BLaER1 (cell line): ENCODE results near the gene TDRD1.

ENCODE experiments used
- H3K27ac ChIP-seq: shearing (Covaris generic); formaldehyde crosslinking; 2 replicates; pipeline ENCODE4 v1.8.1; 2022
- H3K27me3 ChIP-seq: shearing (Covaris generic); formaldehyde crosslinking; 2 replicates; pipeline ENCODE4 v1.8.1; 2022
- H3K36me3 ChIP-seq: shearing (Covaris generic); formaldehyde crosslinking; 2 replicates; pipeline ENCODE4 v1.8.1; 2022
- H3K4me1 ChIP-seq: shearing (Covaris generic); formaldehyde crosslinking; 2 replicates; pipeline ENCODE4 v1.8.1; 2022
- H3K4me2 ChIP-seq: shearing (Covaris generic); formaldehyde crosslinking; 2 replicates; pipeline ENCODE4 v1.8.1; 2022
- H3K4me3 ChIP-seq: shearing (Covaris generic); formaldehyde crosslinking; 2 replicates; pipeline ENCODE4 v1.8.1; 2022
- H3K9ac ChIP-seq: shearing (Covaris generic); formaldehyde crosslinking; 2 replicates; pipeline ENCODE4 v1.8.1; 2022
- H3K9me3 ChIP-seq: shearing (Covaris generic); formaldehyde crosslinking; 2 replicates; pipeline ENCODE4 v1.8.1; 2022
- H4K20me1 ChIP-seq: shearing (Covaris generic); formaldehyde crosslinking; 2 replicates; pipeline ENCODE4 v1.8.1; 2022
- Cebpa-rat ChIP-seq: shearing (Covaris generic); IDR thresholded peaks from 2 replicates; pipeline ENCODE4 v1.8.1; 2022

TDRD1 gene

GRCh38 chr10:114244126-114244525 is 65.0 kb downstream of the TDRD1 start:
- no peak overlapping the region for H3K27ac ChIP-seq
- 0 out of 2 replicates have a peak, but pooled peaks cover 10% of the 10 kb centered on the region for H4K20me1 ChIP-seq
- no peak overlapping the region for H3K4me2 ChIP-seq
- H3K9me3 ChIP-seq, result peaks cover 9% of the 10 kb centered on the region
- H3K36me3 ChIP-seq, result no peaks in the 10 kb centered on the region
- peaks cover 15% of the 10 kb centered on the region for H3K4me1 ChIP-seq
- TF ChIP-seq Cebpa-rat, result no peak
- H3K9ac ChIP-seq, result no peak overlapping the region
- H3K27me3 ChIP-seq, result peaks cover 34% of the 10 kb centered on the region
- no peak overlapping the region for H3K4me3 ChIP-seq

GRCh38 chr10:114245121-114245791 is 66.1 kb downstream of the TDRD1 start:
- TF ChIP-seq Cebpa-rat, result no peak
- H3K4me3 ChIP-seq, result no peak overlapping the region
- H3K27me3 ChIP-seq, result peaks cover 22% of the 10 kb centered on the region
- no peaks in the 10 kb centered on the region for H4K20me1 ChIP-seq
- no peaks in the 10 kb centered on the region for H3K36me3 ChIP-seq
- H3K9me3 ChIP-seq, result no peaks in the 10 kb centered on the region
- H3K9ac ChIP-seq, result no peak overlapping the region
- no peak overlapping the region for H3K27ac ChIP-seq
- H3K4me2 ChIP-seq, result peak overlapping the region; percentile 27
- H3K4me1 ChIP-seq, result peaks cover 12% of the 10 kb centered on the region

GRCh38 chr10:114246679-114247305 is 67.6 kb downstream of the TDRD1 start:
- H3K4me1 ChIP-seq, result peaks cover 17% of the 10 kb centered on the region
- H3K27ac ChIP-seq, result no peak overlapping the region
- TF ChIP-seq Cebpa-rat, result no peak
- H3K4me3 ChIP-seq, result no peak overlapping the region
- H3K27me3 ChIP-seq, result peaks cover 7% of the 10 kb centered on the region
- no peak overlapping the region for H3K4me2 ChIP-seq
- H3K36me3 ChIP-seq, result no peaks in the 10 kb centered on the region
- H4K20me1 ChIP-seq, result no peaks in the 10 kb centered on the region
- H3K9me3 ChIP-seq, result no peaks in the 10 kb centered on the region
- no peak overlapping the region for H3K9ac ChIP-seq

GRCh38 chr10:114250236-114250635 is 71.1 kb downstream of the TDRD1 start:
- Histone ChIP-seq H3K9ac (no peak overlapping the region), H3K9me3 (no peaks in the 10 kb centered on the region), H3K27ac (no peak overlapping the region), H3K4me3 (no peak overlapping the region), H3K4me1 (peaks cover 22% of the 10 kb centered on the region), H4K20me1 (no peaks in the 10 kb centered on the region), H3K36me3 (no peaks in the 10 kb centered on the region), H3K27me3 (no peaks in the 10 kb centered on the region), H3K4me2 (no peak overlapping the region; the same call in 1 of the 2 replicates)
- no peak for TF ChIP-seq Cebpa-rat

GRCh38 chr10:114250716-114251115 is 71.6 kb downstream of the TDRD1 start:
- Histone ChIP-seq H3K9me3 (no peaks in the 10 kb centered on the region), H4K20me1 (no peaks in the 10 kb centered on the region), H3K27ac (no peak overlapping the region), H3K9ac (no peak overlapping the region), H3K36me3 (no peaks in the 10 kb centered on the region), H3K4me3 (no peak overlapping the region), H3K27me3 (no peaks in the 10 kb centered on the region), H3K4me2 (no peak overlapping the region; the same call in 1 of the 2 replicates), H3K4me1 (peaks cover 24% of the 10 kb centered on the region)
- no peak for TF ChIP-seq Cebpa-rat

GRCh38 chr10:114252092-114252491 is 72.9 kb downstream of the TDRD1 start:
- Histone ChIP-seq H3K4me1 (peaks cover 37% of the 10 kb centered on the region), H3K27me3 (no peaks in the 10 kb centered on the region), H3K4me2 (no peak overlapping the region), H3K9me3 (no peaks in the 10 kb centered on the region), H3K9ac (no peak overlapping the region), H3K4me3 (no peak overlapping the region), H4K20me1 (no peaks in the 10 kb centered on the region), H3K27ac (no peak overlapping the region), H3K36me3 (no peaks in the 10 kb centered on the region)
- TF ChIP-seq Cebpa-rat, result no peak

GRCh38 chr10:114252883-114253282 is 73.7 kb downstream of the TDRD1 start:
- Histone ChIP-seq H3K4me3 (no peak overlapping the region), H3K27me3 (no peaks in the 10 kb centered on the region), H3K4me1 (peaks cover 45% of the 10 kb centered on the region), H3K4me2 (no peak overlapping the region), H3K27ac (no peak overlapping the region), H3K36me3 (no peaks in the 10 kb centered on the region), H3K9me3 (no peaks in the 10 kb centered on the region), H4K20me1 (no peaks in the 10 kb centered on the region), H3K9ac (no peak overlapping the region)
- TF ChIP-seq Cebpa-rat, result no peak

- TF ChIP-seq Cebpa-rat, result no peak
- Histone ChIP-seq H4K20me1 (no peaks in the 10 kb centered on the region), H3K4me2 (peak overlapping the region; percentile 55), H3K4me1 (peaks cover 57% of the 10 kb centered on the region), H3K9me3 (no peaks in the 10 kb centered on the region), H3K36me3 (no peaks in the 10 kb centered on the region), H3K9ac (no peak overlapping the region), H3K27ac (peak overlapping the region; percentile 47), H3K27me3 (no peaks in the 10 kb centered on the region), H3K4me3 (no peak overlapping the region)
Observed at GRCh38 chr10:114255227-114255626, 76.1 kb downstream of the TDRD1 start.

- no peak overlapping the region for H3K4me3 ChIP-seq
- H3K36me3 ChIP-seq, result no peaks in the 10 kb centered on the region
- no peak overlapping the region for H3K27ac ChIP-seq
- no peaks in the 10 kb centered on the region for H4K20me1 ChIP-seq
- peak overlapping the region; percentile 55 for H3K4me2 ChIP-seq
- no peaks in the 10 kb centered on the region for H3K9me3 ChIP-seq
- peaks cover 52% of the 10 kb centered on the region for H3K4me1 ChIP-seq
- H3K9ac ChIP-seq, result no peak overlapping the region
- no peaks in the 10 kb centered on the region for H3K27me3 ChIP-seq
- TF ChIP-seq Cebpa-rat, result no peak
Observed at GRCh38 chr10:114256008-114256765, 77.0 kb downstream of the TDRD1 start.

GRCh38 chr10:114256822-114257221 is 77.7 kb downstream of the TDRD1 start:
- no peak overlapping the region for H3K27ac ChIP-seq
- no peak for TF ChIP-seq Cebpa-rat
- no peak overlapping the region for H3K4me3 ChIP-seq

More at GRCh38 chr10:114256822-114257221, 77.7 kb downstream of the TDRD1 start:
- H3K4me1 ChIP-seq, result peaks cover 52% of the 10 kb centered on the region
- H3K27me3 ChIP-seq, result no peaks in the 10 kb centered on the region
- H3K36me3 ChIP-seq, result no peaks in the 10 kb centered on the region
- peak overlapping the region; percentile 55; the same call in 1 of the 2 replicates for H3K4me2 ChIP-seq
- no peaks in the 10 kb centered on the region for H4K20me1 ChIP-seq
- H3K9ac ChIP-seq, result no peak overlapping the region
- H3K9me3 ChIP-seq, result no peaks in the 10 kb centered on the region
